Ishikawa (cell line): Measurements from ENCODE around the gene DENND11.

ENCODE experiments used
- TAF1 ChIP-seq: IDR thresholded peaks from 2 replicates; pipeline ENCODE4 v1.6.1; 2012; ENCODE audit warnings: low read depth, mild to moderate bottlenecking
- TCF12 ChIP-seq: IDR thresholded peaks from 2 replicates; pipeline ENCODE4 v1.6.1; 2012; ENCODE audit warnings: low read depth
- YY1 ChIP-seq: IDR thresholded peaks from 2 replicates; pipeline ENCODE4 v1.6.1; 2012; ENCODE audit warnings: low read depth

DNA sequence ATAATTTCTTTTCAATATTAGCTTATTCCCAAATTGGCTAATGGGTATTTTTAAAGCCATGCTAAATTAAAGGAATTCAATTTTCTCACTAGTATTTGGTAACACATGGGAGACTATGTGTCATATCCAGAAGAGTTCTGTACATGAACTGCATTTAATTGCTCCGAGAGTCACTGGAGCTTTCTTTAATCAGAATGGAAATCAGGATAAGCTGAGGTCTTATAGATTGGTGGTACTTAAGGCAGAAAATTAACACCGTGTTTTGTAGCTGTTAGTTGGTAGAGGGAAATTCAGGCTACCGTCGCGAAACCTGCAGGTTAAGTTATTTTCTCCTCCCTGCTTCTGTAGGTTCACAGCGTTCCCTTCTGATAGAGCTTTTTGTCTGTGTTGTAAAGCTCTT, 6.4 kb upstream of the DENND11 start, which contains the start of gene WEE2:
- TF ChIP-seq TAF1 = no peak
- TF ChIP-seq YY1 = no peak
- TF ChIP-seq TCF12 = no peak
